Activated CD8-positive, alpha-beta T cell treated with anti-CD3 and anti-CD28 coated beads, Interleukin-2, amount 10 ng/mL, durations not matched to agents 7 days and 5 days (primary cell): ENCODE measurements around the gene ZDHHC24. TPM values are rescaled to one million over a fixed set of nuclear protein-coding genes. Genes with fewer than 3 reads are reported as not detected.
A peak's percentile ranks its signal among the peaks of the same experiment; 100 is the strongest.
"Not testable (repeated sequence)": the region's sequence is repeated elsewhere in the genome, so short reads cannot be mapped to it uniquely, and the experiment has no call there.

Experiments
- ATAC-seq: fragments of 150-1000 bp; cut with Tn5 transposase; one replicate; pipeline ENCODE4 v1.10.0; 2021; ENCODE audit warnings: moderate library complexity
- CTCF ChIA-PET: fragments of 350-600 bp; sonication (Branson Sonifier 250); formaldehyde crosslinking; loops from one replicate; lab custom pipeline; 2021; ENCODE audit warnings: antibody characterized with exemption; lab: Charles Lee
- POLR2A ChIA-PET: fragments of 350-600 bp; sonication (Branson Sonifier 250); formaldehyde crosslinking; loops from one replicate; lab custom pipeline; 2021; ENCODE audit warnings: antibody characterized with exemption; lab: Charles Lee
- DNase-seq: peaks from one replicate; pipeline ENCODE4 v3.0.0-alpha.2; 2020
- H3K27ac Mint-ChIP-seq: one replicate; pipeline ENCODE4 v1.8.0; 2021; ENCODE audit warnings: mild to moderate bottlenecking, mixed read lengths
- H3K27me3 Mint-ChIP-seq: one replicate; pipeline ENCODE4 v1.8.0; 2021; ENCODE audit warnings: low read depth, mixed read lengths
- H3K36me3 Mint-ChIP-seq: one replicate; pipeline ENCODE4 v1.8.0; 2021; ENCODE audit warnings: low read depth, mixed read lengths
- H3K4me1 Mint-ChIP-seq: one replicate; pipeline ENCODE4 v1.8.0; 2021; ENCODE audit warnings: low read depth, mixed read lengths
- H3K4me3 Mint-ChIP-seq: one replicate; pipeline ENCODE4 v1.8.0; 2021; ENCODE audit warnings: mild to moderate bottlenecking, mixed read lengths
- H3K9me3 Mint-ChIP-seq: one replicate; pipeline ENCODE4 v1.8.0; 2022; ENCODE audit warnings: mixed read lengths; ENCODE audit not compliant: insufficient read depth
- total RNA-seq, 2 experiments: library from RNA; stranded (reverse); gene quantifications; one replicate each; pipeline ENCODE4 v1.2.3, GENCODE V29; 2021

The ZDHHC24 gene
- total RNA-seq, 2 experiments from 2014 or later = 15.5 to 15.9 TPM

- not testable (repeated sequence) for ATAC-seq, H3K36me3 Mint-ChIP-seq, H3K27me3 Mint-ChIP-seq, DNase-seq, H3K9me3 Mint-ChIP-seq, H3K27ac Mint-ChIP-seq, H3K4me1 Mint-ChIP-seq, H3K4me3 Mint-ChIP-seq
- ChIA-PET POLR2A (interaction anchor here (0.6 kb wide), 1 partner anchor 616 kb away, joined by 3 read pairs; no protein-coding TSS in a partner anchor), CTCF (interaction anchor here (1.1 kb wide), 1 partner anchor 92 kb away, joined by 3 read pairs; the partner anchor contains the start of gene RBM4B)
Measured at GRCh38 chr11:66585447-66585846, 39.6 kb upstream of the ZDHHC24 start.

GRCh38 chr11:66582565-66583147 lies 36.8 kb upstream of the ZDHHC24 start:
- not testable (repeated sequence) for H3K4me1 Mint-ChIP-seq, H3K36me3 Mint-ChIP-seq

GRCh38 chr11:66581261-66581660 lies 35.4 kb upstream of the ZDHHC24 start:
- ATAC-seq (no peak), DNase-seq (no peak)
- Mint-ChIP-seq H3K27me3 (peaks cover 9% of the 10 kb centered on the region), H3K4me3 (no peak overlapping the region), H3K9me3 (peaks cover 3% of the 10 kb centered on the region), H3K27ac (no peak overlapping the region), H3K36me3 (peaks cover 2% of the 10 kb centered on the region), H3K4me1 (peaks cover 6% of the 10 kb centered on the region)
- POLR2A ChIA-PET = no interaction called here
- CTCF ChIA-PET = interaction anchor here (0.8 to 2.9 kb wide), 7 partner anchors 10 to 115 kb away, joined by 3 to 70 read pairs (median 4); partner anchors contain the start of genes CCDC87, CTSF, PELI3 and RBM4B

More at GRCh38 chr11:66582565-66583147, 36.8 kb upstream of the ZDHHC24 start:
- H3K27ac Mint-ChIP-seq, H3K9me3 Mint-ChIP-seq, H3K4me3 Mint-ChIP-seq, H3K27me3 Mint-ChIP-seq, ATAC-seq, CTCF ChIA-PET, POLR2A ChIA-PET, DNase-seq: not testable (repeated sequence)

GRCh38 chr11:66580803-66581202 lies 35.0 kb upstream of the ZDHHC24 start:
- POLR2A ChIA-PET = no interaction called here
- no peak for DNase-seq
- no peak overlapping the region for H3K27ac Mint-ChIP-seq
- peaks cover 11% of the 10 kb centered on the region for H3K27me3 Mint-ChIP-seq
- CTCF ChIA-PET = interaction anchor here (0.8 to 2.9 kb wide), 7 partner anchors 10 to 114 kb away, joined by 3 to 70 read pairs (median 4); partner anchors contain the start of genes CCDC87, CTSF, PELI3 and RBM4B
- no peak overlapping the region for H3K4me3 Mint-ChIP-seq
- peaks cover 6% of the 10 kb centered on the region for H3K4me1 Mint-ChIP-seq
- peaks cover 3% of the 10 kb centered on the region for H3K9me3 Mint-ChIP-seq
- H3K36me3 Mint-ChIP-seq = peaks cover 2% of the 10 kb centered on the region
- no peak for ATAC-seq

GRCh38 chr11:66579017-66579606 lies 33.3 kb upstream of the ZDHHC24 start:
- CTCF ChIA-PET = interaction anchor here (0.6 to 2.9 kb wide), 11 partner anchors 10 to 255 kb away, joined by 3 to 70 read pairs (median 7); partner anchors contain the start of genes CCDC87, CCS, CTSF and RBM4
- Mint-ChIP-seq H3K4me3 (no peak overlapping the region), H3K9me3 (peaks cover 3% of the 10 kb centered on the region), H3K36me3 (peaks cover 2% of the 10 kb centered on the region), H3K4me1 (peaks cover 6% of the 10 kb centered on the region), H3K27ac (no peak overlapping the region), H3K27me3 (peaks cover 12% of the 10 kb centered on the region)
- ATAC-seq (peak; percentile 90), DNase-seq (peak; percentile 75)
- POLR2A ChIA-PET = interaction anchor here (1.0 to 1.3 kb wide), 4 partner anchors 45 to 264 kb away, joined by 3 to 8 read pairs (median 4); partner anchors contain the start of genes RBM4 and RCE1

GRCh38 chr11:66570850-66571180 lies 25.0 kb upstream of the ZDHHC24 start:
- peaks cover 3% of the 10 kb centered on the region for H3K4me1 Mint-ChIP-seq
- H3K27ac Mint-ChIP-seq = no peak overlapping the region
- no peaks in the 10 kb centered on the region for H3K36me3 Mint-ChIP-seq
- ChIA-PET CTCF (no interaction called here), POLR2A (no interaction called here)
- DNase-seq (no peak), ATAC-seq (no peak)
- H3K27me3 Mint-ChIP-seq = peaks cover 35% of the 10 kb centered on the region
- no peak overlapping the region for H3K4me3 Mint-ChIP-seq
- no peaks in the 10 kb centered on the region for H3K9me3 Mint-ChIP-seq

GRCh38 chr11:66570079-66570849 lies 24.4 kb upstream of the ZDHHC24 start:
- ATAC-seq = no peak
- Mint-ChIP-seq H3K27me3 (peaks cover 35% of the 10 kb centered on the region), H3K4me3 (no peak overlapping the region), H3K27ac (no peak overlapping the region), H3K9me3 (no peaks in the 10 kb centered on the region), H3K36me3 (no peaks in the 10 kb centered on the region), H3K4me1 (peaks cover 3% of the 10 kb centered on the region)
- POLR2A ChIA-PET = interaction anchor here (0.7 kb wide), 1 partner anchor 662 kb away, joined by 3 read pairs; no protein-coding TSS in a partner anchor
- CTCF ChIA-PET = interaction anchor here (0.9 to 3.0 kb wide), 4 partner anchors 8 to 108 kb away, joined by 4 to 18 read pairs (median 10); partner anchors contain the start of genes RBM4B and ZDHHC24
- no peak for DNase-seq

GRCh38 chr11:66569076-66569475 lies 23.2 kb upstream of the ZDHHC24 start:
- H3K4me1 Mint-ChIP-seq = peaks cover 3% of the 10 kb centered on the region
- no peak overlapping the region for H3K27ac Mint-ChIP-seq
- DNase-seq = no peak
- no peak for ATAC-seq
- no peaks in the 10 kb centered on the region for H3K36me3 Mint-ChIP-seq
- H3K9me3 Mint-ChIP-seq = no peaks in the 10 kb centered on the region
- H3K4me3 Mint-ChIP-seq = no peak overlapping the region
- CTCF ChIA-PET = interaction anchor here (1.0 to 3.0 kb wide), 4 partner anchors 11 to 109 kb away, joined by 5 to 18 read pairs (median 10); partner anchors contain the start of genes CCDC87, CCS, RBM4B and ZDHHC24
- H3K27me3 Mint-ChIP-seq = peaks cover 34% of the 10 kb centered on the region
- POLR2A ChIA-PET = interaction anchor here (0.7 kb wide), 1 partner anchor 282 kb away, joined by 3 read pairs; no protein-coding TSS in a partner anchor

- Mint-ChIP-seq H3K9me3 (no peaks in the 10 kb centered on the region), H3K27ac (no peak within 1 kb of the TSS), H3K4me1 (peaks cover 3% of the 10 kb centered on the region), H3K4me3 (peak within 1 kb of the TSS; percentile 62), H3K27me3 (peaks cover 28% of the 10 kb centered on the region), H3K36me3 (no peaks in the 10 kb centered on the region)
- ATAC-seq = peak; percentile 93
- peak; percentile 69 for DNase-seq
- ChIA-PET CTCF (interaction anchor here (1.0 to 3.0 kb wide), 5 partner anchors 10 to 110 kb away, joined by 5 to 18 read pairs (median 6); partner anchors contain the start of genes CCDC87, CCS, RBM4B and ZDHHC24), POLR2A (interaction anchor here (0.7 kb wide), 1 partner anchor 281 kb away, joined by 3 read pairs; no protein-coding TSS in a partner anchor)
Measured at GRCh38 chr11:66568124-66568916, 22.5 kb upstream of the ZDHHC24 start, which contains the start of gene CTSF. TSS of gene CTSF (minus strand) at chr11:66568606. CDS start at chr11:66568486, 120 bp downstream.

- DNase-seq (no peak), ATAC-seq (no peak)
- Mint-ChIP-seq H3K4me3 (peak overlapping the region; percentile 60), H3K27me3 (peaks cover 28% of the 10 kb centered on the region), H3K4me1 (peaks cover 3% of the 10 kb centered on the region), H3K36me3 (no peaks in the 10 kb centered on the region), H3K9me3 (no peaks in the 10 kb centered on the region), H3K27ac (no peak overlapping the region)
- ChIA-PET CTCF (interaction anchor here (1.8 to 3.0 kb wide), 3 partner anchors 10 to 111 kb away, joined by 6 to 18 read pairs (median 16); partner anchors contain the start of gene RBM4B), POLR2A (no interaction called here)
Measured at GRCh38 chr11:66567787-66568123, 21.9 kb upstream of the ZDHHC24 start.
